Esophagus squamous epithelium (tissue), 5 donors: Measurements from ENCODE around the gene GSAP. TPM values are rescaled to one million over a fixed set of nuclear protein-coding genes. Genes with fewer than 3 reads are reported as not detected.

Experiments used
- DNase-seq: peaks from one replicate; lab custom pipeline; 2025; lab: John Stamatoyannopoulos, UW
- H3K27ac ChIP-seq, 4 donors: fragments of 200-600 bp; sonication (generic); one replicate each; pipeline ENCODE4 v1.5.1; 2016 to 2019; ENCODE audit warnings: mild to moderate bottlenecking in 1 of 4
- H3K27me3 ChIP-seq, 4 donors: fragments of 200-600 bp; sonication (generic); 1 replicate in 3 of 4; 2 replicates in 1 of 4; pipeline versions ENCODE4 v1.5.1 to v1.6.0; 2017 to 2021; ENCODE audit warnings: antibody characterized with exemption in 1 of 4
- H3K36me3 ChIP-seq, 3 donors: fragments of 200-600 bp; sonication (generic); one replicate each; pipeline ENCODE4 v1.5.1; 2016 to 2019
- H3K4me1 ChIP-seq, 3 donors: fragments of 200-600 bp; sonication (generic); one replicate each; pipeline ENCODE4 v1.5.1; 2017 to 2019
- H3K4me3 ChIP-seq, 4 donors: fragments of 200-600 bp; sonication (generic); 1 replicate in 3 of 4; 2 replicates in 1 of 4; pipeline ENCODE4 v1.5.1; 2016 to 2019; ENCODE audit warnings: mild to moderate bottlenecking in 2 of 4, moderate library complexity in 1 of 4
- H3K9me3 ChIP-seq, 3 donors: fragments of 200-600 bp; sonication (generic); one replicate each; pipeline ENCODE4 v1.5.1; 2016 to 2019
- POLR2A ChIP-seq, 4 donors: fragments of 450-650 bp; IDR thresholded peaks; one replicate each; pipeline ENCODE4 v1.6.1; 2017; ENCODE audit warnings: antibody characterized with exemption in 4 of 4, mild to moderate bottlenecking in 4 of 4, moderate library complexity in 3 of 4
- WGBS, 2 donors: methylation state at CpG; one replicate each; pipeline ENCODE4 v1.1.5; 2018; 5-methylcytosine and 5-hydroxymethylcytosine counted together
- intact Hi-C: fragments of 100-400 bp; cut with DNase I; formaldehyde crosslinking; loops from one replicate; pipeline ENCODE4 v1.15.0; 2022
- total RNA-seq, 4 donors: library from RNA; depleted of rRNA; stranded (reverse); fragments of >200 nt; gene quantifications; one replicate each; pipeline ENCODE4 v1.1.0, GENCODE V29; 2016
- TF ChIP-seq, protein P1 (sequence below), 6 experiments: fragments of 450-650 bp in 4 of 6; fragments of 200-600 bp in 2 of 6; sonication (generic) in 2 of 6; IDR thresholded peaks; one replicate each; pipeline ENCODE4 v1.5.1; 2016 to 2019; ENCODE audit warnings: antibody characterized with exemption in 6 of 6, mild to moderate bottlenecking in 4 of 6, moderate library complexity in 4 of 6
- donor health status: DM: yes; HTN: yes; CAD: no.

The GSAP gene
- total RNA-seq, 4 donors from 2014 or later, result 5.7 to 22.5 (median 10.8) TPM

DNA sequence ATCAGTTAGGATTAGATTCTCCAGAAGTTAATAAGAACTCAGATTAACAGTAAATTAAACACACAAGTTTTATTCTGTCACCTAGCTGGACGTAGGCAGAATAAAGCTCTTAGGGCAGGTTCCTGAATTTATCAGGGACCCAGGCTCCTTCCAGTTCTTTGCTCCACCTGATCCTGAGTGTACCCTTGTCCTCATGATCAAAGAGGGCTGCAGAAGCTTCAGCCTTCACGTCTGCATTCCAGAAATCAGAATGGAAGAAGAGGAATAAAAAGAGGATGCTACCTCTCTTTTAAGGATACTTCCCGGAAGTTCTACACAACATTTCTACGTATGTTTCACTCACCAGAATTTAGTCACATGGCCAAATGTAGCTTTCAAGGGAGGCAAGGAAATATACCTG is 1.7 kb upstream of the GSAP start:
- Histone ChIP-seq H3K27ac (no peak overlapping the region), H3K4me3 (no peak overlapping the region), H3K36me3 (no peaks in the 10 kb centered on the region), H3K27me3 (no peaks in the 10 kb centered on the region), H3K9me3 (no peaks in the 10 kb centered on the region), H3K4me1 (peaks cover 5 to 33% (median 8%) of the 10 kb centered on the region in 3 donors)
- intact Hi-C loops, result no loop called here
- 91 to 99% methylated on average over 4 of the region's 4 CpGs for WGBS, 2 donors
- no peak for DNase-seq
- TF ChIP-seq POLR2A (IDR thresholded peaks at IDR 0.05), result no peak
- TF ChIP-seq, protein P1, sequence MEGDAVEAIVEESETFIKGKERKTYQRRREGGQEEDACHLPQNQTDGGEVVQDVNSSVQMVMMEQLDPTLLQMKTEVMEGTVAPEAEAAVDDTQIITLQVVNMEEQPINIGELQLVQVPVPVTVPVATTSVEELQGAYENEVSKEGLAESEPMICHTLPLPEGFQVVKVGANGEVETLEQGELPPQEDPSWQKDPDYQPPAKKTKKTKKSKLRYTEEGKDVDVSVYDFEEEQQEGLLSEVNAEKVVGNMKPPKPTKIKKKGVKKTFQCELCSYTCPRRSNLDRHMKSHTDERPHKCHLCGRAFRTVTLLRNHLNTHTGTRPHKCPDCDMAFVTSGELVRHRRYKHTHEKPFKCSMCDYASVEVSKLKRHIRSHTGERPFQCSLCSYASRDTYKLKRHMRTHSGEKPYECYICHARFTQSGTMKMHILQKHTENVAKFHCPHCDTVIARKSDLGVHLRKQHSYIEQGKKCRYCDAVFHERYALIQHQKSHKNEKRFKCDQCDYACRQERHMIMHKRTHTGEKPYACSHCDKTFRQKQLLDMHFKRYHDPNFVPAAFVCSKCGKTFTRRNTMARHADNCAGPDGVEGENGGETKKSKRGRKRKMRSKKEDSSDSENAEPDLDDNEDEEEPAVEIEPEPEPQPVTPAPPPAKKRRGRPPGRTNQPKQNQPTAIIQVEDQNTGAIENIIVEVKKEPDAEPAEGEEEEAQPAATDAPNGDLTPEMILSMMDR (IDR thresholded peaks at IDR 0.05), result no peak

DNA sequence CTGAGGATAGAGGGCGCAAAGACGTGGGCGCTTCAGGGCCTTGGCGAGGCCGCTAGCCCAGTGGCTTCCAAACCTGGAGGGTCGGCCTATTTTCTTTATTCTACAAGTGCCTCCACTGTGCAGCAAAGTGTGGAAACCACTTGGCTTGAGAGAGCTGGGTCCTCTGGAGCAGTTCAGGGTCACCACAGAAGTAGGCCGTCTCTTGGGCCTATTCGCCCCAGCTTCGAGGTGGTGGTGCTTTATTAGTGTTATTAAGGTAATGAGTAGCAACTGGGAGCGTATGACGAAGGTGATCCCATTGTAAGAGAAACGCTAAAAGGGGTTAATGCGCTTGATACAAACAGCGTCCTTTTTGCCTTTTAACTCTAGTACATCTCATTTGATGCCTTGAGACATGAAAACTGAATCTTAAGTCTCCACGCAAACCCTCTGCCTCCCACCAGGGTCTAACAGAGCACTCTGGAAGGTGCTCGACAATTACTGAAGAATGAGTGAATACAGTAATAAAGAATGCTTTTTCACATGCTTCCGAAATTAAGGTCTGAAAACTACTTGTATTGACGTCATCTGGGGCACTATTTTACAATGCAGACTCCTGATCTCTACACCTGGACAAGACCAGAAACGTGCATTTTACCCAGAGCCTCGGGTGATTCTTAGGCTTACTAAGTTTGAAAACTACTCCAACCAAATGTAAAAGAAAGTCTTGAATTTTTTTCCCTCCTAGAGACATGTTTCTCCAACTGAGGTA is 647 bp upstream of the GSAP start:
- no peaks in the 10 kb centered on the region for H3K36me3 ChIP-seq
- no peak for TF ChIP-seq POLR2A (IDR thresholded peaks at IDR 0.05)
- TF ChIP-seq, protein P1 (IDR thresholded peaks at IDR 0.05), result no peak
- peak overlapping the region; percentile 77 to 87 (median 83) for H3K4me3 ChIP-seq
- H3K9me3 ChIP-seq, result no peaks in the 10 kb centered on the region
- intact Hi-C loops, result no loop called here
- no peak for DNase-seq
- no peaks in the 10 kb centered on the region for H3K27me3 ChIP-seq
- 60 to 91% methylated on average over 11 to 16 of the region's 20 CpGs for WGBS, 2 donors
- peak overlapping the region; percentile 88 to 91 (median 90) for H3K27ac ChIP-seq
- peaks cover 5 to 28% (median 8%) of the 10 kb centered on the region in 3 donors for H3K4me1 ChIP-seq

DNA sequence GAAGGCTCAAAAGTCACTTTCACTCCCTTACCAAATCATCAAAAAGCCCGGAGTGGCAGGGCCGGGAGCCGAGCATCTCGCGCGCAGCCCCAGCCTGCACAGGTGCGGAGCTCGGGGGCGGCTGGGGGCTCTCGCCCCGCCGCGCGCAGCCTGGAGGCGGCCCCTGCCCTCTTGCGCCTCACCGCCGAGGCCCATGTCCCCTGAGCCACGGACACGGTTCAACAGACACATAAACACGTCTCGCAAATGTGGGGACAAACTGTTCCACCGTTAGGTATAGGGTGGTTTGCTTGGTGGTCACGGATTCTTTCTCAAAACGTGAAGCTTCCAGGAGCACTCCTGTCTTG is 700 bp downstream of the GSAP start:
- Histone ChIP-seq H3K36me3 (no peaks in the 10 kb centered on the region), H3K9me3 (no peaks in the 10 kb centered on the region), H3K4me3 (peak overlapping the region; percentile 77 to 87 (median 83)), H3K4me1 (peaks cover 5 to 41% (median 11%) of the 10 kb centered on the region in 3 donors), H3K27me3 (no peaks in the 10 kb centered on the region), H3K27ac (peak overlapping the region; percentile 88 to 91 (median 90))
- intact Hi-C loops, result no loop called here
- WGBS, 2 donors, result 0 to 1% methylated on average over 8 to 14 of the region's 25 CpGs
- no peak for DNase-seq
- peak in 1 of 4 donors; percentile 42 for TF ChIP-seq POLR2A (IDR thresholded peaks at IDR 0.05)
- TF ChIP-seq, protein P1 (IDR thresholded peaks at IDR 0.05), result no peak

DNA sequence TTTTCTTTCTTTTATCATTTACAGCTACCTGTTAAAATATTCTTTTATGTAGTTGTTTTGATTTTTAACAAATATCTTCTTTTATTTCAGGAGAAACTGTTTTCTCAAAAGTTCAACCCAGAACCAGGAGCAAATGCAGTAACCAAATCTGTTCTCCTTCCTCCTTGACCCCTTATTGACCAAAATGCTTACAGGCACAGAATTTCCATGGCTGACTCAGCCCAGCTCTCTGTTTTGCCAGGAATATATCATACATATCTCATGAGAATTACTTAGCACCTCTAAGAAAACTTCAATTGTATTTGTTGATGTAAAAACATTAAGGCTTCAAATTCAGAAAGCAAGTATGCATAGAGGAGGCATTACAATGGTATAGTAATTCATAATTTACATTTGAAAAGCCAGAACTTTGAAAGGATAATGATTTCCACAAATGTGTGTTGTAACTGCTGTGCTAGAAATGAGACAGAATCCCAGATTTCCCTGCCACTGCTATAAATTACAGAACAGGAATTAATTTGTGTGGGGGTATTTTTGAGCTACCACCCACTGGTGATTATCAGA is 2.2 kb downstream of the GSAP start:
- Histone ChIP-seq H3K27me3 (no peaks in the 10 kb centered on the region), H3K4me3 (no peak overlapping the region), H3K36me3 (no peaks in the 10 kb centered on the region), H3K4me1 (peaks cover 5 to 57% (median 13%) of the 10 kb centered on the region in 3 donors), H3K9me3 (no peaks in the 10 kb centered on the region), H3K27ac (peak overlapping the region in 3 of 4 donors; percentile 27 to 45 (median 28))
- intact Hi-C loops, result no loop called here
- no peak for DNase-seq
- TF ChIP-seq, protein P1 (IDR thresholded peaks at IDR 0.05), result no peak

DNA sequence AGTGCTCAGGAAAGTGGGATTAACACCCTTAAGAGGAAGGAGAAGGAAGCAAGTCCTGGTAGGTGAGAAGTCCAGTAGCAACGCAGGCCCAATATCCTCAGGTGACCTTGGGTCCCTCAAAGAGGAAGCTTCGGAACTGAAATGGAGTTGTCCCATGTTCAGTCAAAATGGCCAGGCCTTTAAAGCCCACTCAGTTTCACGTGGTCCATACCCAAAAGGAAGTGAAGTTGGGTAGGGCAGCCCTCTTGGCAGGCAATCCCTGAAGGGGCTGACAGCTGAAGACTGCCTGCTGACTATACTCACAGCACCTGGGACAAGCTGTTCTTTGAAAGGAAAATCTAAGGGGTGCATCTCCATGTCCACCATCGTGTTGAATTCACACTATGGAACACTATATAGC is 3.0 kb downstream of the GSAP start:
- 70 to 83% methylated on average over 4 of the region's 4 CpGs for WGBS, 2 donors
- H3K36me3 ChIP-seq, result no peaks in the 10 kb centered on the region
- no peak for DNase-seq
- H3K4me3 ChIP-seq, result no peak overlapping the region
- no peak overlapping the region for H3K27ac ChIP-seq
- no peaks in the 10 kb centered on the region for H3K9me3 ChIP-seq
- peaks cover 5 to 57% (median 13%) of the 10 kb centered on the region in 3 donors for H3K4me1 ChIP-seq
- intact Hi-C loops, result no loop called here
- no peaks in the 10 kb centered on the region for H3K27me3 ChIP-seq
- TF ChIP-seq, protein P1 (IDR thresholded peaks at IDR 0.05), result no peak
- TF ChIP-seq POLR2A (IDR thresholded peaks at IDR 0.05), result no peak
